GM23248 (cell line): Measurements from ENCODE around the gene LIPT1. TPM values are rescaled to one million over a fixed set of nuclear protein-coding genes. Genes with fewer than 3 reads are reported as not detected.

ENCODE experiments used
- DNase-seq: peaks from one replicate; pipeline ENCODE4 v3.0.0-alpha.2; 2015
- H2AFZ ChIP-seq: fragments of 200-600 bp; sonication (generic); 2 replicates; pipeline ENCODE4 v1.6.1; 2016; ENCODE audit warnings: antibody characterized with exemption
- H3F3A ChIP-seq: fragments of 200-600 bp; sonication (generic); 2 replicates; pipeline ENCODE4 v1.6.1; 2016; ENCODE audit warnings: mild to moderate bottlenecking, antibody characterized with exemption, mixed run types; ENCODE audit not compliant: insufficient read depth
- H3K27ac ChIP-seq: fragments of 200-600 bp; sonication (generic); 2 replicates; pipeline ENCODE4 v1.5.1; 2016; ENCODE audit warnings: mild to moderate bottlenecking
- H3K27me3 ChIP-seq: fragments of 200-600 bp; sonication (generic); replicated peaks from 2 replicates; pipeline ENCODE4 v1.6.1; 2016; ENCODE audit warnings: mild to moderate bottlenecking; ENCODE audit not compliant: insufficient read depth
- H3K36me3 ChIP-seq: fragments of 200-600 bp; sonication (generic); 2 replicates; pipeline ENCODE4 v1.6.1; 2016; ENCODE audit warnings: low read depth, mild to moderate bottlenecking
- H3K4me1 ChIP-seq: fragments of 200-600 bp; sonication (generic); 2 replicates; pipeline ENCODE4 v1.6.1; 2016; ENCODE audit warnings: mild to moderate bottlenecking; ENCODE audit not compliant: insufficient read depth
- H3K4me2 ChIP-seq: fragments of 200-600 bp; sonication (generic); one replicate; pipeline ENCODE4 v1.6.1; 2016; ENCODE audit warnings: mild to moderate bottlenecking; ENCODE audit not compliant: unreplicated experiment
- H3K4me3 ChIP-seq: fragments of 200-600 bp; sonication (generic); 2 replicates; pipeline ENCODE4 v1.5.1; 2016; ENCODE audit warnings: mild to moderate bottlenecking
- H3K79me2 ChIP-seq: fragments of 200-600 bp; sonication (generic); 2 replicates; pipeline ENCODE4 v1.6.1; 2016; ENCODE audit warnings: mild to moderate bottlenecking; ENCODE audit not compliant: insufficient read depth
- H3K9ac ChIP-seq: fragments of 200-600 bp; sonication (generic); 2 replicates; pipeline ENCODE4 v1.6.1; 2016; ENCODE audit warnings: mild to moderate bottlenecking
- H3K9me2 ChIP-seq: fragments of 200-600 bp; sonication (generic); 2 replicates; pipeline ENCODE4 v1.6.1; 2016; ENCODE audit warnings: mixed run types, mild to moderate bottlenecking, moderate library complexity; ENCODE audit not compliant: insufficient read depth
- H3K9me3 ChIP-seq: fragments of 200-600 bp; sonication (generic); one replicate; pipeline ENCODE4 v1.6.1; 2017; ENCODE audit warnings: low read depth
- H4K20me1 ChIP-seq: fragments of 200-600 bp; sonication (generic); 2 replicates; pipeline ENCODE4 v1.6.0; 2016; ENCODE audit not compliant: insufficient read depth
- EZH2 ChIP-seq: fragments of 200-600 bp; sonication (generic); IDR thresholded peaks from 2 replicates; pipeline ENCODE4 v1.6.1; 2018; ENCODE audit warnings: antibody characterized with exemption, mild to moderate bottlenecking; ENCODE audit not compliant: insufficient read depth, poor library complexity, severe bottlenecking
- EZH2phosphoT487 ChIP-seq: fragments of 200-600 bp; sonication (generic); IDR thresholded peaks from 2 replicates; pipeline ENCODE4 v1.6.1; 2018; ENCODE audit warnings: antibody characterized with exemption, moderate library complexity, mild to moderate bottlenecking, low read depth; ENCODE audit not compliant: insufficient read depth
- WGBS, 2 experiments: methylation state at CpG; one replicate each; pipeline ENCODE4 v1.1.6; 2015 to 2017; ENCODE audit warnings: low lambda C conversion rate in 2 of 2, low coverage in 1 of 2; ENCODE audit errors: missing lambda C conversion rate in 2 of 2; 5-methylcytosine and 5-hydroxymethylcytosine counted together
- in situ Hi-C: fragments of 300-500 bp; cut with MboI; formaldehyde crosslinking; loops from 2 replicates; pipeline ENCODE4 v1.15.0; 2020
- polyA plus RNA-seq: library from polyadenylated mRNA; unstranded; fragments of >200 nt; fragmentation: Nextera tagmentation; extraction: Ambion mirVana; gene quantifications from 2 replicates; pipeline ENCODE4 v1.2.1, GENCODE V29; 2016
- total RNA-seq: library from RNA; depleted of rRNA; stranded (reverse); fragments of >200 nt; shearing (Covaris generic); gene quantifications from 2 replicates; pipeline ENCODE4 v1.2.3, GENCODE V29; 2014

LIPT1 gene
- total and polyA plus RNA-seq, 2 experiments from 2014 or later, result 4.6 to 8.8 TPM

- peak; percentile 70 for TF ChIP-seq EZH2
- TF ChIP-seq EZH2phosphoT487, result no peak
- in situ Hi-C loops, result no loop called here
- Histone ChIP-seq H3K4me3 (peak overlapping the region; percentile 79), H3K4me2 (peak overlapping the region; percentile 95), H2AFZ (peak overlapping the region; percentile 93), H3K27me3 (peaks cover 24% of the 10 kb centered on the region), H3K9me2 (no peaks in the 10 kb centered on the region), H3K9me3 (no peaks in the 10 kb centered on the region), H3K27ac (no peak overlapping the region), H3K4me1 (no peaks in the 10 kb centered on the region), H3K79me2 (no peaks in the 10 kb centered on the region), H3K9ac (peak overlapping the region; percentile 36), H3F3A (peaks cover 14% of the 10 kb centered on the region; the same call in 1 of the 2 replicates), H4K20me1 (no peaks in the 10 kb centered on the region), H3K36me3 (no peaks in the 10 kb centered on the region)
- peak; percentile 56 for DNase-seq
- whole genome bisulfite sequencing, 2 experiments, result 18% methylated on average over 17 of the region's 17 CpGs
Measured at GRCh38 chr2:99140056-99140859, 14.5 kb upstream of the LIPT1 start.

- Histone ChIP-seq H3K79me2 (no peaks in the 10 kb centered on the region), H3K9ac (peak overlapping the region; percentile 36), H3K27ac (no peak overlapping the region), H3K4me3 (peak overlapping the region; percentile 79), H3F3A (peaks cover 14% of the 10 kb centered on the region; the same call in 1 of the 2 replicates), H2AFZ (peak overlapping the region; percentile 93), H3K9me3 (no peaks in the 10 kb centered on the region), H3K4me2 (peak overlapping the region; percentile 95), H3K36me3 (no peaks in the 10 kb centered on the region), H3K9me2 (no peaks in the 10 kb centered on the region), H3K4me1 (no peaks in the 10 kb centered on the region), H4K20me1 (no peaks in the 10 kb centered on the region), H3K27me3 (peaks cover 24% of the 10 kb centered on the region)
- WGBS, 2 experiments, result 2 to 3% methylated on average over 14 to 15 of the region's 21 CpGs
- in situ Hi-C loops, result no loop called here
- TF ChIP-seq EZH2phosphoT487, result no peak
- TF ChIP-seq EZH2, result no peak
- DNase-seq, result no peak
Measured at GRCh38 chr2:99140860-99141109, 14.0 kb upstream of the LIPT1 start.

GRCh38 chr2:99141110-99142108 lies 13.4 kb upstream of the LIPT1 start, which contains the start of gene C2orf15:
TSS of gene C2orf15 (plus strand) at chr2:99141707. CDS start at chr2:99150559, 8,852 bp downstream.
- DNase-seq, result peak; percentile 83
- H3K4me2 ChIP-seq, result peak within 1 kb of the TSS; percentile 95
- H3K79me2 ChIP-seq, result no peaks in the 10 kb centered on the region
- H2AFZ ChIP-seq, result peak within 1 kb of the TSS; percentile 93
- no peaks in the 10 kb centered on the region for H3K9me3 ChIP-seq
- in situ Hi-C loops, result no loop called here
- H4K20me1 ChIP-seq, result no peaks in the 10 kb centered on the region
- H3K9ac ChIP-seq, result peak within 1 kb of the TSS; percentile 36
- H3K36me3 ChIP-seq, result no peaks in the 10 kb centered on the region
- peaks cover 24% of the 10 kb centered on the region for H3K27me3 ChIP-seq
- TF ChIP-seq EZH2 (no peak), EZH2phosphoT487 (no peak)
- peaks cover 14% of the 10 kb centered on the region; the same call in 1 of the 2 replicates for H3F3A ChIP-seq
- no peaks in the 10 kb centered on the region for H3K9me2 ChIP-seq
- H3K4me3 ChIP-seq, result peak within 1 kb of the TSS; percentile 79
- no peaks in the 10 kb centered on the region for H3K4me1 ChIP-seq
- WGBS, 2 experiments, result 1 to 2% methylated on average over 72 to 73 of the region's 84 CpGs
- H3K27ac ChIP-seq, result no peak within 1 kb of the TSS

- 68 to 81% methylated on average over 1 of the region's 1 CpG for WGBS, 2 experiments
Measured at GRCh38 chr2:99150706-99151105, 4.1 kb upstream of the LIPT1 start.

More at GRCh38 chr2:99150706-99151105, 4.1 kb upstream of the LIPT1 start:
- H3K79me2 ChIP-seq, result 0 out of 2 replicates have a peak, but pooled peaks cover 2% of the 10 kb centered on the region
- no peaks in the 10 kb centered on the region for H3K9me3 ChIP-seq
- peaks cover 1% of the 10 kb centered on the region; the same call in 1 of the 2 replicates for H3K4me1 ChIP-seq
- TF ChIP-seq EZH2phosphoT487 (no peak), EZH2 (no peak)
- DNase-seq, result peak; percentile 16
- no peaks in the 10 kb centered on the region for H4K20me1 ChIP-seq
- no peak overlapping the region for H3K9ac ChIP-seq
- H3K4me2 ChIP-seq, result no peak overlapping the region
- no peaks in the 10 kb centered on the region for H3K36me3 ChIP-seq
- H2AFZ ChIP-seq, result no peak overlapping the region
- H3K4me3 ChIP-seq, result no peak overlapping the region
- H3F3A ChIP-seq, result no peaks in the 10 kb centered on the region; the same call in 1 of the 2 replicates
- H3K9me2 ChIP-seq, result no peaks in the 10 kb centered on the region
- no peak overlapping the region for H3K27ac ChIP-seq
- no peaks in the 10 kb centered on the region for H3K27me3 ChIP-seq
- in situ Hi-C loops, result no loop called here
